Panc1 (cell line): ENCODE measurements around the gene AGBL3. TPM values are rescaled to one million over a fixed set of nuclear protein-coding genes. Genes with fewer than 3 reads are reported as not detected.
A peak's percentile ranks its signal among the peaks of the same experiment; 100 is the strongest.

Source experiments
- ATAC-seq: fragments of 200-7000 bp; cut with Tn5 transposase; 2 replicates; pipeline ENCODE4 v1.9.1; 2020; ENCODE audit warnings: mild to moderate bottlenecking, moderate library complexity
- BruUV-seq: library from RNA; stranded (reverse); fragments of 400-500 nt; replicated peaks from 2 replicates; lab custom pipeline; 2021; lab: Mats Ljungman, UMichigan
- CTCF ChIA-PET: fragments of 300-600 bp; sonication (Branson Sonifier 250); formaldehyde crosslinking; loops from one replicate; lab custom pipeline; 2022; ENCODE audit warnings: antibody characterized with exemption; lab: Charles Lee
- POLR2A ChIA-PET: fragments of 300-600 bp; sonication (Branson Sonifier 250); formaldehyde crosslinking; loops from one replicate; lab custom pipeline; 2022; ENCODE audit warnings: antibody characterized with exemption; lab: Charles Lee
- DNase-seq: peaks from one replicate; pipeline ENCODE4 v3.0.0-alpha.2; 2010; ENCODE audit warnings: low read depth, low spot score
- H3K27ac ChIP-seq: 2 replicates; pipeline ENCODE4 v1.5.1; 2011; ENCODE audit warnings: mild to moderate bottlenecking, low read length, inconsistent platforms
- H3K27me3 ChIP-seq: fragments of 200-500 bp; sonication (Bioruptor generic); 2 replicates; pipeline ENCODE4 v1.6.0; 2014; ENCODE audit warnings: low read length, inconsistent platforms; ENCODE audit not compliant: control insufficient read depth, insufficient read depth
- H3K36me3 ChIP-seq: fragments of 200-500 bp; sonication (Bioruptor generic); 2 replicates; pipeline ENCODE4 v1.5.1; 2014; ENCODE audit warnings: inconsistent platforms, mild to moderate bottlenecking, low read length, moderate library complexity; ENCODE audit not compliant: control insufficient read depth, insufficient read depth
- H3K4me1 ChIP-seq: 2 replicates; pipeline ENCODE4 v1.5.1; 2011; ENCODE audit warnings: inconsistent platforms, mild to moderate bottlenecking, low read length, moderate library complexity; ENCODE audit not compliant: control insufficient read depth, insufficient read depth
- H3K4me3 ChIP-seq, 2 experiments: 2 replicates each; pipeline ENCODE4 v1.5.1; 2011 to 2012; ENCODE audit warnings: low read depth in 2 of 2, low read length in 2 of 2, mild to moderate bottlenecking in 2 of 2, inconsistent platforms in 1 of 2, moderate library complexity in 1 of 2
- H3K9me3 ChIP-seq: fragments of 200-500 bp; sonication (Bioruptor generic); 2 replicates; pipeline ENCODE4 v1.5.1; 2014; ENCODE audit warnings: low read depth, mild to moderate bottlenecking, inconsistent platforms, low read length, moderate library complexity; ENCODE audit not compliant: control insufficient read depth, insufficient read depth
- CTCF ChIP-seq: fragments of 450-650 bp; IDR thresholded peaks from 2 replicates; pipeline ENCODE4 v1.5.1; 2017; ENCODE audit warnings: mild to moderate bottlenecking
- POLR2AphosphoS5 ChIP-seq: IDR thresholded peaks from 2 replicates; pipeline ENCODE4 v1.6.1; 2012; ENCODE audit warnings: mild to moderate bottlenecking, low read depth, low read length, moderate library complexity
- REST ChIP-seq, 2 experiments: IDR thresholded peaks; 2 replicates each; pipeline ENCODE4 v1.6.1; 2011 to 2012; ENCODE audit warnings: low read depth in 2 of 2, control low read depth in 1 of 2, low read length in 1 of 2, mild to moderate bottlenecking in 1 of 2, moderate library complexity in 1 of 2; ENCODE audit not compliant: insufficient read depth in 1 of 2
- SIN3A ChIP-seq: IDR thresholded peaks from 2 replicates; pipeline ENCODE4 v1.6.1; 2012; ENCODE audit warnings: low read depth, mild to moderate bottlenecking, low read length, moderate library complexity, borderline replicate concordance; ENCODE audit not compliant: insufficient read depth
- TCF7L2 ChIP-seq: IDR thresholded peaks from 2 replicates; pipeline ENCODE4 v1.6.1; 2011; ENCODE audit warnings: mild to moderate bottlenecking, low read depth, low read length, inconsistent platforms
- in situ Hi-C: cut with HindIII; loops from 2 replicates; pipeline ENCODE4 v1.10.0; 2016; ENCODE audit warnings: low sequenced_read_pairs, low pct_unique_long_range_greater_than_20kb
- intact Hi-C: fragments of 100-400 bp; cut with micrococcal nuclease; formaldehyde crosslinking; loops from one replicate; pipeline ENCODE4 v1.10.0; 2022; ENCODE audit not compliant: unreplicated experiment
- total RNA-seq: library from RNA; stranded (reverse); gene quantifications from one replicate; pipeline ENCODE4 v1.2.1, GENCODE V29; 2021; ENCODE audit not compliant: unreplicated experiment

Gene AGBL3
- total RNA-seq, 1 experiment from 2014 or later, result 2.5 TPM

GRCh38 chr7:135168001-135168400 is 181.7 kb downstream of the AGBL3 start:
- ChIA-PET POLR2A (no interaction called here), CTCF (no interaction called here)
- peaks cover 10% of the 10 kb centered on the region for H3K4me1 ChIP-seq
- in situ Hi-C loops (no loop called here), intact Hi-C loops (no loop called here)
- no peaks in the 10 kb centered on the region for H3K9me3 ChIP-seq
- TF ChIP-seq POLR2AphosphoS5 (no peak), SIN3A (no peak), REST (IDR thresholded peaks at IDR 0.05; ENCODE audit: insufficient read depth in 1 of 2, low read depth in 2 of 2, low read length in 1 of 2) (no peak), TCF7L2 (no peak), CTCF (no peak)
- no peak overlapping the region; the same call in 1 of the 2 replicates for H3K27ac ChIP-seq
- no TSS peak for BruUV-seq
- H3K4me3 ChIP-seq, result no peak overlapping the region
- peaks cover 5% of the 10 kb centered on the region for H3K36me3 ChIP-seq
- H3K27me3 ChIP-seq, result no peaks in the 10 kb centered on the region
- ATAC-seq, result no peak
- no peak for DNase-seq

- CTCF ChIA-PET, result no interaction called here
- in situ Hi-C loops, result no loop called here
- Histone ChIP-seq H3K4me1 (peaks cover 10% of the 10 kb centered on the region), H3K36me3 (peaks cover 5% of the 10 kb centered on the region), H3K27me3 (no peaks in the 10 kb centered on the region), H3K4me3 (peak overlapping the region; percentile 97; a peak in 2 of 4 replicates), H3K27ac (peak overlapping the region; percentile 96), H3K9me3 (no peaks in the 10 kb centered on the region)
- DNase-seq, result no peak
- intact Hi-C loops, result no loop called here
- no peak for TF ChIP-seq CTCF
- no peak for TF ChIP-seq SIN3A
- BruUV-seq, result no TSS peak
- ATAC-seq, result no peak
- POLR2A ChIA-PET, result no interaction called here
These were observed 182.3 kb downstream of the AGBL3 start for GRCh38 chr7:135168489-135169140.
